ENCODE data around the gene FOSL2. TPM values are rescaled to one million over a fixed set of nuclear protein-coding genes. Genes with fewer than 3 reads are reported as not detected.

FOSL2 gene
- 75.3 to 85.5 TPM (median 79.3 TPM) in 5 replicates for total RNA-seq (2022; extraction: Qiagen RNA extraction)

GRCh38 chr2:28392297-28393113, at the start of gene FOSL2:
FOSL2 (plus strand) TSS chr2:28392858; CDS start chr2:28393721, 863 bp downstream.

Other genes with a start within 250 kb of the FOSL2 start
- gene PLB1, start 103.2 kb downstream of the FOSL2 start, total RNA-seq (2022; extraction: Qiagen RNA extraction): 1.6 to 2.4 TPM (median 1.9 TPM) in 5 replicates

Data from A549 treated with AZD2906 at 1 μM for 4 hours (cell line).